ENCODE measurements around the gene HNRNPA1. TPM values are rescaled to one million over a fixed set of nuclear protein-coding genes. Genes with fewer than 3 reads are reported as not detected.

Gene HNRNPA1
- total RNA-seq, 1 experiment from 2014 or later: 1,764 TPM

- Histone ChIP-seq H3K9me3 (ENCODE audit: low read depth, low read length, poor library complexity, severe bottlenecking) (no peaks in the 10 kb centered on the region), H3K27ac (ENCODE audit: low read depth, low read length, poor library complexity, severe bottlenecking) (no peak within 1 kb of the TSS), H3K36me3 (ENCODE audit: insufficient read depth, low read length, poor library complexity, severe bottlenecking) (no peaks in the 10 kb centered on the region), H3K27me3 (replicated peaks; ENCODE audit: insufficient read depth, low read depth, low read length, poor library complexity) (peaks cover 6% of the 10 kb centered on the region), H3K4me3 (ENCODE audit: low read depth, low read length, poor library complexity, severe bottlenecking) (no peak within 1 kb of the TSS), H3K4me1 (ENCODE audit: insufficient read depth, low read length, poor library complexity, severe bottlenecking) (no peaks in the 10 kb centered on the region)
- intact Hi-C loops (cut with micrococcal nuclease; ENCODE audit: unreplicated experiment): no loop called here
- POLR2A ChIA-PET (ENCODE audit: low non-redundant PET): interaction anchor here (0.6 kb wide), 1 partner anchor 36 kb away, joined by 25 read pairs; no protein-coding TSS in a partner anchor
- DNase-seq (ENCODE audit: low spot score): no peak
- TF ChIP-seq EZH2 (IDR thresholded peaks at IDR 0.05; ENCODE audit: borderline replicate concordance, low read depth, low read length, poor library complexity, severe bottlenecking) (no peak), CTCF (conservative IDR thresholded peaks at IDR 0.05; ENCODE audit: low read depth, low read length) (no peak)
- no TSS peak for BruUV-seq (replicated peaks)
- CTCF ChIA-PET: interaction anchor here (0.6 to 0.7 kb wide), 2 partner anchors 28 to 175 kb away, joined by 10 to 15 read pairs; no protein-coding TSS in a partner anchor
These were observed 20.4 kb downstream of the HNRNPA1 start, which contains the start of gene NFE2 for GRCh38 chr12:54300732-54301427. TSS of gene NFE2 (minus strand) at chr12:54301015. CDS start at chr12:54295248, 5,767 bp downstream.

- no peak for TF ChIP-seq CTCF (conservative IDR thresholded peaks at IDR 0.05; ENCODE audit: low read depth, low read length)
- no peak for TF ChIP-seq EZH2 (IDR thresholded peaks at IDR 0.05; ENCODE audit: borderline replicate concordance, low read depth, low read length, poor library complexity, severe bottlenecking)
- H3K27ac ChIP-seq (ENCODE audit: low read depth, low read length, poor library complexity, severe bottlenecking): no peak overlapping the region
- POLR2A ChIA-PET (ENCODE audit: low non-redundant PET): interaction anchor here (0.6 kb wide), 2 partner anchors 37 to 45 kb away, joined by 3 to 25 read pairs; no protein-coding TSS in a partner anchor
- H3K4me1 ChIP-seq (ENCODE audit: insufficient read depth, low read length, poor library complexity, severe bottlenecking): no peaks in the 10 kb centered on the region
- no peak overlapping the region for H3K4me3 ChIP-seq (ENCODE audit: low read depth, low read length, poor library complexity, severe bottlenecking)
- CTCF ChIA-PET: interaction anchor here (0.5 to 1.0 kb wide), 2 partner anchors 23 to 73 kb away, joined by 3 read pairs; partner anchors contain the start of gene COPZ1
- H3K9me3 ChIP-seq (ENCODE audit: low read depth, low read length, poor library complexity, severe bottlenecking): no peaks in the 10 kb centered on the region
- intact Hi-C loops (cut with micrococcal nuclease; ENCODE audit: unreplicated experiment): no loop called here
- H3K36me3 ChIP-seq (ENCODE audit: insufficient read depth, low read length, poor library complexity, severe bottlenecking): no peaks in the 10 kb centered on the region
- no peak for DNase-seq (ENCODE audit: low spot score)
- peaks cover 6% of the 10 kb centered on the region for H3K27me3 ChIP-seq (replicated peaks; ENCODE audit: insufficient read depth, low read depth, low read length, poor library complexity)
- no TSS peak for BruUV-seq (replicated peaks)
These were observed 21.0 kb downstream of the HNRNPA1 start for GRCh38 chr12:54301428-54302048.

- Histone ChIP-seq H3K9me3 (ENCODE audit: low read depth, low read length, poor library complexity, severe bottlenecking) (no peaks in the 10 kb centered on the region), H3K4me3 (ENCODE audit: low read depth, low read length, poor library complexity, severe bottlenecking) (no peak overlapping the region), H3K36me3 (ENCODE audit: insufficient read depth, low read length, poor library complexity, severe bottlenecking) (no peaks in the 10 kb centered on the region), H3K27me3 (replicated peaks; ENCODE audit: insufficient read depth, low read depth, low read length, poor library complexity) (peaks cover 6% of the 10 kb centered on the region), H3K27ac (ENCODE audit: low read depth, low read length, poor library complexity, severe bottlenecking) (no peak overlapping the region), H3K4me1 (ENCODE audit: insufficient read depth, low read length, poor library complexity, severe bottlenecking) (no peaks in the 10 kb centered on the region)
- CTCF ChIA-PET: no interaction called here
- no TSS peak for BruUV-seq (replicated peaks)
- POLR2A ChIA-PET (ENCODE audit: low non-redundant PET): interaction anchor here (0.6 kb wide), 1 partner anchor 23 kb away, joined by 4 read pairs; no protein-coding TSS in a partner anchor
- intact Hi-C loops (cut with micrococcal nuclease; ENCODE audit: unreplicated experiment): no loop called here
- DNase-seq (ENCODE audit: low spot score): no peak
- TF ChIP-seq CTCF (conservative IDR thresholded peaks at IDR 0.05; ENCODE audit: low read depth, low read length) (no peak), EZH2 (IDR thresholded peaks at IDR 0.05; ENCODE audit: borderline replicate concordance, low read depth, low read length, poor library complexity, severe bottlenecking) (no peak)
These were observed 23.1 kb downstream of the HNRNPA1 start for GRCh38 chr12:54303640-54304039.
